ENCODE measurements around the gene PNLIPRP2.

- TF ChIP-seq POLR2AphosphoS5 (IDR thresholded peaks at IDR 0.05; ENCODE audit: low read depth, low read length) (no peak), CTCF (IDR thresholded peaks at IDR 0.05) (no peak), EZH2phosphoT487 (IDR thresholded peaks at IDR 0.05; ENCODE audit: borderline replicate concordance, low read depth) (no peak), TEAD4 (IDR thresholded peaks at IDR 0.05; ENCODE audit: borderline replicate concordance, insufficient read depth) (no peak), MAX (IDR thresholded peaks at IDR 0.05; ENCODE audit: low read depth) (no peak), MXI1 (IDR thresholded peaks at IDR 0.05; ENCODE audit: low read depth, low read length) (no peak)
These were observed 52.1 kb downstream of the PNLIPRP2 start for GRCh38 chr10:116672891-116673290.
